GM23338 (cell line): ENCODE measurements around the gene MRPS15. TPM values are rescaled to one million over a fixed set of nuclear protein-coding genes. Genes with fewer than 3 reads are reported as not detected.
"Not testable (repeated sequence)": the region's sequence is repeated elsewhere in the genome, so short reads cannot be mapped to it uniquely, and the experiment has no call there.

Experiments used
- ATAC-seq: fragments of 200-7000 bp; cut with Tn5 transposase; 3 replicates; pipeline ENCODE4 v1.9.1; 2020
- DNase-seq: peaks from one replicate; pipeline ENCODE4 v3.0.0-alpha.2; 2015; ENCODE audit warnings: low spot score
- H2AFZ ChIP-seq: fragments of 200-600 bp; sonication (generic); 2 replicates; pipeline ENCODE4 v1.8.0; 2016; ENCODE audit warnings: antibody characterized with exemption, mild to moderate bottlenecking, moderate library complexity
- H3F3A ChIP-seq: fragments of 200-600 bp; sonication (generic); replicated peaks from 2 replicates; pipeline ENCODE4 v1.8.0; 2017; ENCODE audit warnings: antibody characterized with exemption, mixed run types, low read depth
- H3K27ac ChIP-seq: fragments of 200-600 bp; sonication (generic); 2 replicates; pipeline ENCODE4 v1.6.1; 2016; ENCODE audit warnings: low read depth
- H3K27me3 ChIP-seq: fragments of 200-600 bp; sonication (generic); 2 replicates; pipeline ENCODE4 v1.8.0; 2016; ENCODE audit warnings: mild to moderate bottlenecking, mixed run types, moderate library complexity; ENCODE audit not compliant: insufficient read depth
- H3K36me3 ChIP-seq: fragments of 200-600 bp; sonication (generic); 2 replicates; pipeline ENCODE4 v1.8.0; 2016; ENCODE audit warnings: mild to moderate bottlenecking; ENCODE audit not compliant: insufficient read depth
- H3K4me1 ChIP-seq: fragments of 200-600 bp; sonication (generic); 2 replicates; pipeline ENCODE4 v1.8.0; 2016; ENCODE audit warnings: mild to moderate bottlenecking, moderate library complexity; ENCODE audit not compliant: insufficient read depth
- H3K4me2 ChIP-seq: fragments of 200-600 bp; sonication (generic); 2 replicates; pipeline ENCODE4 v1.7.1; 2017; ENCODE audit warnings: mixed run types
- H3K4me3 ChIP-seq: fragments of 200-600 bp; sonication (generic); 2 replicates; pipeline ENCODE4 v1.6.1; 2016; ENCODE audit warnings: mixed run types
- H3K79me2 ChIP-seq: fragments of 200-600 bp; sonication (generic); replicated peaks from 2 replicates; pipeline ENCODE4 v1.8.0; 2017; ENCODE audit warnings: mild to moderate bottlenecking; ENCODE audit not compliant: insufficient read depth
- H3K9me2 ChIP-seq: fragments of 200-600 bp; sonication (generic); 2 replicates; pipeline ENCODE4 v1.8.0; 2017; ENCODE audit not compliant: insufficient read depth
- H4K20me1 ChIP-seq: fragments of 200-600 bp; sonication (generic); replicated peaks from 2 replicates; pipeline ENCODE4 v1.8.0; 2017; ENCODE audit warnings: mild to moderate bottlenecking; ENCODE audit not compliant: insufficient read depth
- H3K27ac Mint-ChIP-seq: 2 replicates; pipeline ENCODE4 v1.8.0; 2020; ENCODE audit warnings: inconsistent platforms, mild to moderate bottlenecking, moderate library complexity, mixed read lengths
- H3K27me3 Mint-ChIP-seq: 3 replicates; pipeline ENCODE4 v1.8.0; 2022; ENCODE audit warnings: low read depth, mild to moderate bottlenecking, moderate library complexity, mixed read lengths, inconsistent platforms; ENCODE audit not compliant: insufficient read depth, poor library complexity
- H3K36me3 Mint-ChIP-seq: 3 replicates; pipeline ENCODE4 v1.8.0; 2021; ENCODE audit warnings: low read depth, mild to moderate bottlenecking, inconsistent platforms, moderate library complexity, mixed read lengths
- H3K4me1 Mint-ChIP-seq: 3 replicates; pipeline ENCODE4 v1.8.0; 2020; ENCODE audit warnings: mild to moderate bottlenecking, inconsistent platforms, mixed read lengths
- H3K4me3 Mint-ChIP-seq: 3 replicates; pipeline ENCODE4 v1.8.0; 2021; ENCODE audit warnings: moderate library complexity, mild to moderate bottlenecking, inconsistent platforms, mixed read lengths
- H3K9me3 Mint-ChIP-seq: 3 replicates; pipeline ENCODE4 v1.8.0; 2020; ENCODE audit warnings: moderate library complexity, mild to moderate bottlenecking, inconsistent platforms, mixed read lengths
- STAT1 ChIP-seq: IDR thresholded peaks from one replicate; pipeline ENCODE4 v1.6.1; 2016; ENCODE audit warnings: antibody characterized with exemption; ENCODE audit not compliant: unreplicated experiment
- ZNF331 ChIP-seq: fragments of 250-450 bp; sonication (Bioruptor Pico); IDR thresholded peaks from 2 replicates; pipeline ENCODE4 v1.5.0; 2020; ENCODE audit warnings: low read depth, mild to moderate bottlenecking, moderate library complexity
- polyA plus RNA-seq: library from polyadenylated mRNA; unstranded; fragments of >200 nt; fragmentation: Nextera tagmentation; extraction: Ambion mirVana; gene quantifications from 2 replicates; pipeline ENCODE4 v1.2.1, GENCODE V29; 2016
- total RNA-seq: library from RNA; depleted of rRNA; stranded (reverse); fragments of >200 nt; shearing (Covaris generic); gene quantifications from 2 replicates; pipeline ENCODE4 v1.2.3, GENCODE V29; 2014
- TF ChIP-seq, protein P1 (sequence below), 2 experiments: fragments of 200-600 bp in 1 of 2; sonication (generic) in 1 of 2; conservative IDR thresholded peaks; 2 replicates each; pipeline versions ENCODE4 v1.5.1 to v1.6.1; 2016 to 2017; ENCODE audit warnings: antibody characterized with exemption in 2 of 2, low read depth in 2 of 2, mild to moderate bottlenecking in 2 of 2, moderate library complexity in 1 of 2
- TF ChIP-seq, protein P2 (sequence below): IDR thresholded peaks from one replicate; pipeline ENCODE4 v1.6.1; 2018; ENCODE audit warnings: antibody characterized with exemption; ENCODE audit not compliant: unreplicated experiment
- TF ChIP-seq, protein P3 (sequence below): fragments of 250-450 bp; sonication (Bioruptor Pico); IDR thresholded peaks from 2 replicates; pipeline ENCODE4 v1.5.0; 2020; ENCODE audit warnings: mild to moderate bottlenecking, moderate library complexity

Gene MRPS15
- total and polyA plus RNA-seq, 2 experiments from 2014 or later: 105 to 311 TPM

DNA sequence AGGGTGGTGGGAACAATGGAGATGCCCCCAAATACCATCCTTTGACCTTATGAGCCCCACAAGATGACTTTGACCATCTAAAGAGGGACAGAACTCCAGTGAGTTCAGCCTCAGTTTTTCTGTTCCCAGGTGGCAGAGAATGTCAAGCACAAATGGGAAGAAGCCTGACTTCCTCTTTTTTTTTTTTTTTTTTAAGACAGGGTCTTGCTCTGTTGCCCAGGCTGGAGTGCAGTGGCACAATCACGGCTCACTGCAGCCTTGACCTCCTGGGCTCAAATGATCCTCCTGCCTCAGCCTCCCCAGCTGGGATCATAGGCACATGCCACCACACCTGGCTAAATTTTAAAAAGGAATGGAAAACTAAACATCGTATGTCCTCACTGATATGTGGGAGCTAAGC is 47.0 kb upstream of the MRPS15 start:
- H3K36me3 ChIP-seq, H2AFZ ChIP-seq, H3K27ac ChIP-seq, ATAC-seq, DNase-seq, H3K27me3 ChIP-seq, H3K27ac Mint-ChIP-seq, H3F3A ChIP-seq, H3K79me2 ChIP-seq, H3K9me2 ChIP-seq, H3K27me3 Mint-ChIP-seq, H3K9me3 Mint-ChIP-seq, H3K4me3 ChIP-seq, H4K20me1 ChIP-seq, H3K4me1 ChIP-seq, H3K4me3 Mint-ChIP-seq, H3K36me3 Mint-ChIP-seq, H3K4me2 ChIP-seq: not testable (repeated sequence)
- H3K4me1 Mint-ChIP-seq: peaks cover 12% of the 10 kb centered on the region

DNA sequence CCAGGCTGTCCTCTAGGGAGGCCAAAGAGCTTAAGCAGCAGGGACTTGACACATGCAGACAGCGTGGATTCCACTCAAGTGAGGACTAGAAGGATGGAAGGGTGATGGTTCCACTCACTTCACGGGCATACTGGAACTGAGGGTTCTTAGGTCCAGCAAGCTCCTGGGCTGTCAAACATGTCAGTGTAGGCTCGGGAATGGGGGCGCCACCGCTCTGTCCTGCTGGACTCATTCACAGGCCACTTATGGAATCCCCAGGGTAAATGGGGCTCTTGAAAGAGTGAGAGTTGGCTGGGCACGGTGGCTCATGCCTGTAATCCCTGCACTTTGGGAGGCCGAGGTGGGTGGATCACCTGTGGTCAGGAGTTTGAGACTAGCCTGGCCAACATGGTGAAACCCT is 46.2 kb upstream of the MRPS15 start:
- Histone ChIP-seq H3K79me2 (no peaks in the 10 kb centered on the region), H3K36me3 (no peaks in the 10 kb centered on the region), H3K27ac (no peak overlapping the region), H3K4me3 (no peak overlapping the region), H4K20me1 (no peaks in the 10 kb centered on the region), H2AFZ (no peak overlapping the region), H3K4me1 (no peaks in the 10 kb centered on the region), H3K27me3 (no peaks in the 10 kb centered on the region), H3K4me2 (no peak overlapping the region), H3K9me2 (no peaks in the 10 kb centered on the region), H3F3A (no peaks in the 10 kb centered on the region)
- Mint-ChIP-seq H3K4me3 (no peak overlapping the region), H3K27me3 (peaks cover 7% of the 10 kb centered on the region), H3K9me3 (no peaks in the 10 kb centered on the region; the same call in 2 of the 3 replicates), H3K36me3 (no peaks in the 10 kb centered on the region), H3K4me1 (peaks cover 12% of the 10 kb centered on the region), H3K27ac (no peak overlapping the region)
- TF ChIP-seq, protein P1, sequence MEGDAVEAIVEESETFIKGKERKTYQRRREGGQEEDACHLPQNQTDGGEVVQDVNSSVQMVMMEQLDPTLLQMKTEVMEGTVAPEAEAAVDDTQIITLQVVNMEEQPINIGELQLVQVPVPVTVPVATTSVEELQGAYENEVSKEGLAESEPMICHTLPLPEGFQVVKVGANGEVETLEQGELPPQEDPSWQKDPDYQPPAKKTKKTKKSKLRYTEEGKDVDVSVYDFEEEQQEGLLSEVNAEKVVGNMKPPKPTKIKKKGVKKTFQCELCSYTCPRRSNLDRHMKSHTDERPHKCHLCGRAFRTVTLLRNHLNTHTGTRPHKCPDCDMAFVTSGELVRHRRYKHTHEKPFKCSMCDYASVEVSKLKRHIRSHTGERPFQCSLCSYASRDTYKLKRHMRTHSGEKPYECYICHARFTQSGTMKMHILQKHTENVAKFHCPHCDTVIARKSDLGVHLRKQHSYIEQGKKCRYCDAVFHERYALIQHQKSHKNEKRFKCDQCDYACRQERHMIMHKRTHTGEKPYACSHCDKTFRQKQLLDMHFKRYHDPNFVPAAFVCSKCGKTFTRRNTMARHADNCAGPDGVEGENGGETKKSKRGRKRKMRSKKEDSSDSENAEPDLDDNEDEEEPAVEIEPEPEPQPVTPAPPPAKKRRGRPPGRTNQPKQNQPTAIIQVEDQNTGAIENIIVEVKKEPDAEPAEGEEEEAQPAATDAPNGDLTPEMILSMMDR (conservative IDR thresholded peaks at IDR 0.05; ENCODE audit: low read depth in 2 of 2): peak in 1 of 2 experiments; percentile 28; a peak in 2 of 4 replicates
- no peak for TF ChIP-seq STAT1
- ATAC-seq: no peak
- no peak for DNase-seq

DNA sequence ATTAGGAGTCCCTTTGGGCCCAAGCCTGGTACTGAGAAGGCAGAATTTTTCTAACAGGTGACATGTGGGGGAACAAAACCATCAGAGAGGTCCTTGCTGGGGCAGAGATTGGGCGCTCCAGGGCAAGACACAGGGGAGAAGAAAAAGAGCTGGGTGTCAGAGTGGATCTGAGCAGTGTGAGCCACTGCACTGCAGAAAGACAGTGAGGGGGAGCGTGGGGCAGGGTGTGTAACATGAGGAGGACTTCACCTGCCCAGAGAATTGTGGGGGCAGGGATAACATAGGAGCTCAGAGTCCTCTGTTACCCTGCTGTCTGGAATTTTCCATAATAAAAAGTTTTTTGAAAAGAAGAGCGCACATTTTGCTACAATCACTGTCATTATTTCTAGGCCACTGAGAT is 44.1 kb upstream of the MRPS15 start:
- Histone ChIP-seq H3F3A (no peaks in the 10 kb centered on the region), H4K20me1 (no peaks in the 10 kb centered on the region), H3K27me3 (peaks cover 2% of the 10 kb centered on the region; the same call in 1 of the 2 replicates), H3K36me3 (no peaks in the 10 kb centered on the region), H3K9me2 (no peaks in the 10 kb centered on the region), H3K4me3 (no peak overlapping the region), H3K4me1 (no peaks in the 10 kb centered on the region), H3K27ac (no peak overlapping the region), H2AFZ (no peak overlapping the region), H3K79me2 (no peaks in the 10 kb centered on the region), H3K4me2 (no peak overlapping the region)
- DNase-seq (no peak), ATAC-seq (no peak)
- Mint-ChIP-seq H3K4me1 (peaks cover 7% of the 10 kb centered on the region; the same call in 2 of the 3 replicates), H3K9me3 (no peaks in the 10 kb centered on the region; the same call in 2 of the 3 replicates), H3K4me3 (no peak overlapping the region), H3K36me3 (no peaks in the 10 kb centered on the region), H3K27me3 (peaks cover 7% of the 10 kb centered on the region), H3K27ac (no peak overlapping the region)
- TF ChIP-seq, protein P2, sequence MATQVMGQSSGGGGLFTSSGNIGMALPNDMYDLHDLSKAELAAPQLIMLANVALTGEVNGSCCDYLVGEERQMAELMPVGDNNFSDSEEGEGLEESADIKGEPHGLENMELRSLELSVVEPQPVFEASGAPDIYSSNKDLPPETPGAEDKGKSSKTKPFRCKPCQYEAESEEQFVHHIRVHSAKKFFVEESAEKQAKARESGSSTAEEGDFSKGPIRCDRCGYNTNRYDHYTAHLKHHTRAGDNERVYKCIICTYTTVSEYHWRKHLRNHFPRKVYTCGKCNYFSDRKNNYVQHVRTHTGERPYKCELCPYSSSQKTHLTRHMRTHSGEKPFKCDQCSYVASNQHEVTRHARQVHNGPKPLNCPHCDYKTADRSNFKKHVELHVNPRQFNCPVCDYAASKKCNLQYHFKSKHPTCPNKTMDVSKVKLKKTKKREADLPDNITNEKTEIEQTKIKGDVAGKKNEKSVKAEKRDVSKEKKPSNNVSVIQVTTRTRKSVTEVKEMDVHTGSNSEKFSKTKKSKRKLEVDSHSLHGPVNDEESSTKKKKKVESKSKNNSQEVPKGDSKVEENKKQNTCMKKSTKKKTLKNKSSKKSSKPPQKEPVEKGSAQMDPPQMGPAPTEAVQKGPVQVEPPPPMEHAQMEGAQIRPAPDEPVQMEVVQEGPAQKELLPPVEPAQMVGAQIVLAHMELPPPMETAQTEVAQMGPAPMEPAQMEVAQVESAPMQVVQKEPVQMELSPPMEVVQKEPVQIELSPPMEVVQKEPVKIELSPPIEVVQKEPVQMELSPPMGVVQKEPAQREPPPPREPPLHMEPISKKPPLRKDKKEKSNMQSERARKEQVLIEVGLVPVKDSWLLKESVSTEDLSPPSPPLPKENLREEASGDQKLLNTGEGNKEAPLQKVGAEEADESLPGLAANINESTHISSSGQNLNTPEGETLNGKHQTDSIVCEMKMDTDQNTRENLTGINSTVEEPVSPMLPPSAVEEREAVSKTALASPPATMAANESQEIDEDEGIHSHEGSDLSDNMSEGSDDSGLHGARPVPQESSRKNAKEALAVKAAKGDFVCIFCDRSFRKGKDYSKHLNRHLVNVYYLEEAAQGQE: no peak
- TF ChIP-seq, protein P3, sequence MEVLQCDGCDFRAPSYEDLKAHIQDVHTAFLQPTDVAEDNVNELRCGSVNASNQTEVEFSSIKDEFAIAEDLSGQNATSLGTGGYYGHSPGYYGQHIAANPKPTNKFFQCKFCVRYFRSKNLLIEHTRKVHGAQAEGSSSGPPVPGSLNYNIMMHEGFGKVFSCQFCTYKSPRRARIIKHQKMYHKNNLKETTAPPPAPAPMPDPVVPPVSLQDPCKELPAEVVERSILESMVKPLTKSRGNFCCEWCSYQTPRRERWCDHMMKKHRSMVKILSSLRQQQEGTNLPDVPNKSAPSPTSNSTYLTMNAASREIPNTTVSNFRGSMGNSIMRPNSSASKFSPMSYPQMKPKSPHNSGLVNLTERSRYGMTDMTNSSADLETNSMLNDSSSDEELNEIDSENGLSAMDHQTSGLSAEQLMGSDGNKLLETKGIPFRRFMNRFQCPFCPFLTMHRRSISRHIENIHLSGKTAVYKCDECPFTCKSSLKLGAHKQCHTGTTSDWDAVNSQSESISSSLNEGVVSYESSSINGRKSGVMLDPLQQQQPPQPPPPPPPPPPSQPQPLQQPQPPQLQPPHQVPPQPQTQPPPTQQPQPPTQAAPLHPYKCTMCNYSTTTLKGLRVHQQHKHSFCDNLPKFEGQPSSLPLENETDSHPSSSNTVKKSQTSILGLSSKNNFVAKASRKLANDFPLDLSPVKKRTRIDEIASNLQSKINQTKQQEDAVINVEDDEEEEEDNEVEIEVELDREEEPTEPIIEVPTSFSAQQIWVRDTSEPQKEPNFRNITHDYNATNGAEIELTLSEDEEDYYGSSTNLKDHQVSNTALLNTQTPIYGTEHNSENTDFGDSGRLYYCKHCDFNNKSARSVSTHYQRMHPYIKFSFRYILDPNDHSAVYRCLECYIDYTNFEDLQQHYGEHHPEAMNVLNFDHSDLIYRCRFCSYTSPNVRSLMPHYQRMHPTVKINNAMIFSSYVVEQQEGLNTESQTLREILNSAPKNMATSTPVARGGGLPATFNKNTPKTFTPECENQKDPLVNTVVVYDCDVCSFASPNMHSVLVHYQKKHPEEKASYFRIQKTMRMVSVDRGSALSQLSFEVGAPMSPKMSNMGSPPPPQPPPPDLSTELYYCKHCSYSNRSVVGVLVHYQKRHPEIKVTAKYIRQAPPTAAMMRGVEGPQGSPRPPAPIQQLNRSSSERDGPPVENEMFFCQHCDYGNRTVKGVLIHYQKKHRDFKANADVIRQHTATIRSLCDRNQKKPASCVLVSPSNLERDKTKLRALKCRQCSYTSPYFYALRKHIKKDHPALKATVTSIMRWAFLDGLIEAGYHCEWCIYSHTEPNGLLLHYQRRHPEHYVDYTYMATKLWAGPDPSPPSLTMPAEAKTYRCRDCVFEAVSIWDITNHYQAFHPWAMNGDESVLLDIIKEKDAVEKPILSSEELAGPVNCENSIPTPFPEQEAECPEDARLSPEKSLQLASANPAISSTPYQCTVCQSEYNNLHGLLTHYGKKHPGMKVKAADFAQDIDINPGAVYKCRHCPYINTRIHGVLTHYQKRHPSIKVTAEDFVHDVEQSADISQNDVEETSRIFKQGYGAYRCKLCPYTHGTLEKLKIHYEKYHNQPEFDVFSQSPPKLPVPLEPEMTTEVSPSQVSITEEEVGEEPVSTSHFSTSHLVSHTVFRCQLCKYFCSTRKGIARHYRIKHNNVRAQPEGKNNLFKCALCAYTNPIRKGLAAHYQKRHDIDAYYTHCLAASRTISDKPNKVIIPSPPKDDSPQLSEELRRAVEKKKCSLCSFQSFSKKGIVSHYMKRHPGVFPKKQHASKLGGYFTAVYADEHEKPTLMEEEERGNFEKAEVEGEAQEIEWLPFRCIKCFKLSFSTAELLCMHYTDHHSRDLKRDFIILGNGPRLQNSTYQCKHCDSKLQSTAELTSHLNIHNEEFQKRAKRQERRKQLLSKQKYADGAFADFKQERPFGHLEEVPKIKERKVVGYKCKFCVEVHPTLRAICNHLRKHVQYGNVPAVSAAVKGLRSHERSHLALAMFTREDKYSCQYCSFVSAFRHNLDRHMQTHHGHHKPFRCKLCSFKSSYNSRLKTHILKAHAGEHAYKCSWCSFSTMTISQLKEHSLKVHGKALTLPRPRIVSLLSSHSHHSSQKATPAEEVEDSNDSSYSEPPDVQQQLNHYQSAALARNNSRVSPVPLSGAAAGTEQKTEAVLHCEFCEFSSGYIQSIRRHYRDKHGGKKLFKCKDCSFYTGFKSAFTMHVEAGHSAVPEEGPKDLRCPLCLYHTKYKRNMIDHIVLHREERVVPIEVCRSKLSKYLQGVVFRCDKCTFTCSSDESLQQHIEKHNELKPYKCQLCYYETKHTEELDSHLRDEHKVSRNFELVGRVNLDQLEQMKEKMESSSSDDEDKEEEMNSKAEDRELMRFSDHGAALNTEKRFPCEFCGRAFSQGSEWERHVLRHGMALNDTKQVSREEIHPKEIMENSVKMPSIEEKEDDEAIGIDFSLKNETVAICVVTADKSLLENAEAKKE (CRISPR knock-in tag): no peak
- no peak for TF ChIP-seq ZNF331 (CRISPR knock-in tag)
